HepG2 (cell line): ENCODE data around the gene NOS1AP. TPM values are rescaled to one million over a fixed set of nuclear protein-coding genes. Genes with fewer than 3 reads are reported as not detected.

Experiments used
- ATAC-seq: fragments of 200-7000 bp; cut with Tn5 transposase; 3 replicates; pipeline ENCODE4 v1.9.1; 2020; ENCODE audit warnings: mild to moderate bottlenecking, moderate library complexity
- BruUV-seq: library from RNA; stranded (reverse); fragments of 400-500 nt; replicated peaks from 2 replicates; lab custom pipeline; 2021; lab: Mats Ljungman, UMichigan
- CTCF ChIA-PET: fragments of 300-600 bp; formaldehyde crosslinking; extraction: SDS; loops from one replicate; lab custom pipeline; 2021; ENCODE audit warnings: low total read pairs, inconsistent platforms, low intra/inter-chr PET ratio; lab: Yijun Ruan, JAX
- POLR2A ChIA-PET: fragments of 350-600 bp; sonication (Branson Sonifier 250); formaldehyde crosslinking; loops from one replicate; lab custom pipeline; 2020; ENCODE audit warnings: antibody characterized with exemption, inconsistent platforms; lab: Yijun Ruan, JAX
- DNase-seq: peaks from one replicate; pipeline ENCODE4 v3.0.0-alpha.2; 2015; ENCODE audit warnings: low spot score
- FAIRE-seq: peaks from 3 replicates; lab custom pipeline; 2011; peaks lifted over from hg19 to GRCh38; lab: Jason Lieb, UNC
- H2AFZ ChIP-seq: one replicate; pipeline ENCODE4 v1.6.1; 2011; ENCODE audit warnings: low read length, inconsistent platforms
- H3K27ac ChIP-seq: fragments of 300-600 bp; 3 replicates; pipeline ENCODE4 v1.8.0; 2011; ENCODE audit warnings: mixed run types, mild to moderate bottlenecking, mixed read lengths, low read length, inconsistent platforms; ENCODE audit not compliant: insufficient read depth; ENCODE audit errors: extremely low read length
- H3K27me3 ChIP-seq, 2 experiments: fragments of 200-600 bp in 1 of 2; 2 replicates in 1 of 2; 3 replicates in 1 of 2; pipeline versions ENCODE4 v1.6.0 to v1.8.0; 2011; ENCODE audit warnings: low read length in 2 of 2, mild to moderate bottlenecking in 2 of 2, moderate library complexity in 2 of 2, inconsistent platforms in 1 of 2; ENCODE audit not compliant: insufficient read depth in 2 of 2, control insufficient read depth in 1 of 2
- H3K36me3 ChIP-seq, 2 experiments: fragments of 200-600 bp in 1 of 2; replicated peaks in 1 of 2; 2 replicates in 1 of 2; 3 replicates in 1 of 2; pipeline versions ENCODE4 v1.5.1 to v1.8.0; 2011; ENCODE audit warnings: low read length in 2 of 2, inconsistent platforms in 1 of 2; ENCODE audit not compliant: insufficient read depth in 2 of 2, control insufficient read depth in 1 of 2
- H3K4me1 ChIP-seq: 2 replicates; pipeline ENCODE4 v1.5.1; 2012; ENCODE audit warnings: low read length, inconsistent platforms; ENCODE audit not compliant: insufficient read depth
- H3K4me2 ChIP-seq: 2 replicates; pipeline ENCODE4 v1.6.0; 2011; ENCODE audit warnings: low read depth, low read length, inconsistent platforms
- H3K4me3 ChIP-seq, 3 experiments: fragments of 200-600 bp in 1 of 3; sonication (generic), shearing (Covaris generic) in 1 of 3; replicated peaks in 1 of 3; 2 replicates each; pipeline ENCODE4 v1.5.1; 2011 to 2016; ENCODE audit warnings: low read length in 3 of 3, inconsistent platforms in 2 of 3, low read depth in 2 of 3, mild to moderate bottlenecking in 2 of 3, control low read depth in 1 of 3, mixed read lengths in 1 of 3; ENCODE audit not compliant: insufficient read depth in 1 of 3
- H3K79me2 ChIP-seq: one replicate; pipeline ENCODE4 v1.6.1; 2011; ENCODE audit warnings: low read length, inconsistent platforms; ENCODE audit not compliant: insufficient read depth
- H3K9ac ChIP-seq: 2 replicates; pipeline ENCODE4 v1.6.0; 2011; ENCODE audit warnings: mild to moderate bottlenecking, low read depth, low read length, inconsistent platforms; ENCODE audit not compliant: insufficient read depth
- H3K9me3 ChIP-seq: 2 replicates; pipeline ENCODE4 v1.5.1; 2012; ENCODE audit warnings: mild to moderate bottlenecking, low read length
- H4K20me1 ChIP-seq: 2 replicates; pipeline ENCODE4 v1.6.0; 2011; ENCODE audit warnings: inconsistent platforms, mild to moderate bottlenecking, low read length, moderate library complexity; ENCODE audit not compliant: insufficient read depth
- GMEB2 ChIP-seq: IDR thresholded peaks from 2 replicates; pipeline ENCODE4 v1.6.1; 2016; ENCODE audit warnings: missing biosample characterization, missing genetic modification reagents, low read depth
- HNF1B ChIP-seq: sonication (generic); formaldehyde crosslinking; IDR thresholded peaks from 2 replicates; pipeline ENCODE4 v1.5.1; 2020; ENCODE audit warnings: mild to moderate bottlenecking, moderate library complexity, missing genetic modification reagents
- ZBTB7A ChIP-seq: sonication (generic); formaldehyde crosslinking; IDR thresholded peaks from 2 replicates; pipeline ENCODE4 v1.8.0; 2022; ENCODE audit warnings: mild to moderate bottlenecking, missing genetic modification reagents
- ZNF253 ChIP-seq: sonication (generic); formaldehyde crosslinking; IDR thresholded peaks from 2 replicates; pipeline ENCODE4 v1.8.0; 2022; ENCODE audit warnings: mild to moderate bottlenecking, missing genetic modification reagents, borderline replicate concordance
- ZNF768 ChIP-seq: sonication (generic); formaldehyde crosslinking; IDR thresholded peaks from 2 replicates; pipeline ENCODE4 v1.4.0; 2020; ENCODE audit warnings: missing genetic modification reagents
- ZSCAN20 ChIP-seq: sonication (generic); formaldehyde crosslinking; IDR thresholded peaks from 2 replicates; pipeline ENCODE4 v1.4.0; 2020; ENCODE audit warnings: missing genetic modification reagents, mild to moderate bottlenecking, borderline replicate concordance
- WGBS: methylation state at CpG from one replicate; pipeline ENCODE4 v1.1.6; 2017; ENCODE audit warnings: low lambda C conversion rate; 5-methylcytosine and 5-hydroxymethylcytosine counted together
- in situ Hi-C: cut with HindIII; loops from 2 replicates; pipeline ENCODE4 v1.10.0; 2017; ENCODE audit warnings: low pct_unique_long_range_greater_than_20kb; ENCODE audit not compliant: extremely low pct_ligation_motif_present
- intact Hi-C: fragments of 100-400 bp; cut with micrococcal nuclease; formaldehyde crosslinking; loops from one replicate; pipeline ENCODE4 v1.10.0; 2022; ENCODE audit not compliant: unreplicated experiment
- polyA plus RNA-seq, 8 experiments: library from polyadenylated mRNA; depleted of rRNA in 3 of 8; stranded (reverse) in 7 of 8; unstranded in 1 of 8; fragments of >200 nt; fragmentation: Illumina TruSeq in 4 of 8; extraction: Trizol in 4 of 8; gene quantifications; 2 replicates each; pipeline versions ENCODE4 v1.2.1 to v1.2.3, GENCODE V29; 2011 to 2016; ENCODE audit warnings: low read depth in 4 of 8, missing spikeins in 1 of 8, mixed read lengths in 1 of 8; ENCODE audit not compliant: insufficient read depth in 1 of 8
- total RNA-seq, 5 experiments: library from RNA; depleted of rRNA; stranded (reverse); fragments of >200 nt; fragmentation: Illumina TruSeq; extraction: Trizol; gene quantifications; 2 replicates each; pipeline ENCODE4 v1.2.3, GENCODE V29; 2016; ENCODE audit warnings: low read depth in 1 of 5
- TF ChIP-seq, protein P1 (sequence below): sonication (generic); formaldehyde crosslinking; IDR thresholded peaks from 2 replicates; pipeline ENCODE4 v1.5.0; 2020; ENCODE audit warnings: missing genetic modification reagents, mild to moderate bottlenecking, borderline replicate concordance

NOS1AP gene
- total and polyA plus RNA-seq, 2 of the 13 experiments (the other 11 are each of a cell fraction or from before 2014, with no cell fraction given) = 2.0 to 3.3 TPM

GRCh38 chr1:162029157-162029556, 40.3 kb upstream of the NOS1AP start (continued):
- no peak for TF ChIP-seq HNF1B (CRISPR knock-in tag)
- TF ChIP-seq, protein P1, sequence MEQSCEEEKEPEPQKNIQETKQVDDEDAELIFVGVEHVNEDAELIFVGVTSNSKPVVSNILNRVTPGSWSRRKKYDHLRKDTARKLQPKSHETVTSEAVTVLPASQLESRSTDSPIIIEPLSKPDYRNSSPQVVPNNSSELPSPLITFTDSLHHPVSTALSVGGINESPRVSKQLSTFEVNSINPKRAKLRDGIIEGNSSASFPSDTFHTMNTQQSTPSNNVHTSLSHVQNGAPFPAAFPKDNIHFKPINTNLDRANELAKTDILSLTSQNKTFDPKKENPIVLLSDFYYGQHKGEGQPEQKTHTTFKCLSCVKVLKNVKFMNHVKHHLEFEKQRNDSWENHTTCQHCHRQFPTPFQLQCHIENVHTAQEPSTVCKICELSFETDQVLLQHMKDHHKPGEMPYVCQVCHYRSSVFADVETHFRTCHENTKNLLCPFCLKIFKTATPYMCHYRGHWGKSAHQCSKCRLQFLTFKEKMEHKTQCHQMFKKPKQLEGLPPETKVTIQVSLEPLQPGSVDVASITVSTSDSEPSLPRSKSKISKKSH (CRISPR knock-in tag) = no peak
- TF ChIP-seq ZNF253 (CRISPR knock-in tag) = no peak
- no peak for TF ChIP-seq ZSCAN20 (CRISPR knock-in tag)
- no peak for TF ChIP-seq ZBTB7A (CRISPR knock-in tag)
- no peak for TF ChIP-seq ZNF768 (CRISPR knock-in tag)

DNA sequence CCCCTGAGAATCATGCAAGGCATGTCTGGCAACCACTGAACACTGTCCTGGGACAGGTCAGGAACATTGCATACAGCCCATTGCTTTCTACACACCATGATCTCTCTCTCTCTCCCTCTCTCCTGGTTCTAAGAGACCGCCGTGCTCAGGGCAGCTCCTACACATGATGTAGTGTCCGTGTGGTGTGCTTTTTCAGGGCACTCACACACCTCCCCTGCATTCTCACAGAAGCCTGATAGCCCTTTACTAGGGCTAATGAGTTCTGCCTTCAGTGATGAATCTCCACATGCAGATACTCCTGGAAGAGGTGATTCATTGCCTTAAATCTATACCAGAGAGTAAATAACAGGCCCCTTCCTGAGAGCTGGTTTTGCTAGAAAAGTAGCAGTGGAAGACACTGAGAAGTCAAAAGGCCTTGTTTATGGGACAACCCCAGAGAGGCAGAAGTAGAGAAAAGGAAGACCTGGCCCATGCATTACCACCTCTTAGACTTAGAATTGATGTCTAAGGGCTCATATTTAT, 38.7 kb upstream of the NOS1AP start:
- ChIA-PET CTCF (no interaction called here), POLR2A (no interaction called here)
- no peak overlapping the region for H3K27ac ChIP-seq
- H3K4me3 ChIP-seq = no peak overlapping the region
- 49% methylated on average over 3 of the region's 3 CpGs for WGBS
- H4K20me1 ChIP-seq = no peaks in the 10 kb centered on the region
- intact Hi-C loops (no loop called here), in situ Hi-C loops (no loop called here)
- BruUV-seq = no TSS peak
- ATAC-seq = no peak
- peaks cover 0 to 37% of the 10 kb centered on the region in 2 experiments for H3K27me3 ChIP-seq
- H2AFZ ChIP-seq = no peak overlapping the region
- no peaks in the 10 kb centered on the region for H3K79me2 ChIP-seq
- no peak for DNase-seq
- no peak for TF ChIP-seq GMEB2 (CRISPR knock-in tag)
- no peak for FAIRE-seq
- H3K9ac ChIP-seq = no peak overlapping the region
- no peaks in the 10 kb centered on the region for H3K36me3 ChIP-seq
- peaks cover 9% of the 10 kb centered on the region; the same call in 1 of the 2 replicates for H3K9me3 ChIP-seq
- peaks cover 9% of the 10 kb centered on the region for H3K4me1 ChIP-seq
- H3K4me2 ChIP-seq = no peak overlapping the region
